ENCODE results near the gene OR2T34. TPM values are rescaled to one million over a fixed set of nuclear protein-coding genes. Genes with fewer than 3 reads are reported as not detected.
"Not testable (repeated sequence)": the region's sequence is repeated elsewhere in the genome, so short reads cannot be mapped to it uniquely, and the experiment has no call there.

Gene OR2T34, protein sequence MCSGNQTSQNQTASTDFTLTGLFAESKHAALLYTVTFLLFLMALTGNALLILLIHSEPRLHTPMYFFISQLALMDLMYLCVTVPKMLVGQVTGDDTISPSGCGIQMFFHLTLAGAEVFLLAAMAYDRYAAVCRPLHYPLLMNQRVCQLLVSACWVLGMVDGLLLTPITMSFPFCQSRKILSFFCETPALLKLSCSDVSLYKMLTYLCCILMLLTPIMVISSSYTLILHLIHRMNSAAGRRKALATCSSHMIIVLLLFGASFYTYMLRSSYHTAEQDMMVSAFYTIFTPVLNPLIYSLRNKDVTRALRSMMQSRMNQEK
- polyA plus RNA-seq (2013, experiment 1 of 2), result not detected
- polyA plus RNA-seq (2013, experiment 2 of 2), result not detected

DNA sequence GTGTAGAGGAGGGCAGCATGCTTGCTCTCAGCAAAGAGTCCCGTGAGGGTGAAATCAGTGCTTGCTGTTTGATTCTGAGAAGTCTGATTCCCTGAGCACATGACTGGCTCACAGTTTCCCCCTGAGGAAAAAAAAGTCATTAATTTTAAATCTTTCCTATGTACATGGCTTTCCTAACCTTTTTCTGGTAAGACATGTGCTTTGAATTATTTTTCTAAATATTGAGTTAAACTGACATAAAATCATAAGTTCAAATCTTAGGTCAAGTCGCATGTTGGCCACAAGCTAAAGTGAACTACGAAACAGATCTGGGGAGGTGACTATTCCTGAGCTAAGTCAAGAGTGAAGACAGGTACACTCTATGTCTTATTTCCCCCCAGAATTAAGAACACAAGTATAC, at the start of gene OR2T34:
Gene OR2T34, minus strand, starts transcription at position 101 of the 400 bp plus-strand sequence. Its CDS starts 0 bp downstream, at position 101.
- not testable (repeated sequence) for H3K4me1 ChIP-seq (ENCODE audit: control insufficient read depth, insufficient read depth, low read length, poor library complexity, severe bottlenecking); H3K36me3 ChIP-seq (ENCODE audit: control insufficient read depth, insufficient read depth, low read length); H3K4me3 ChIP-seq (ENCODE audit: extremely low read depth, insufficient read depth, low read length, poor library complexity, severe bottlenecking); H3K27ac ChIP-seq (ENCODE audit: low read depth, low read length, severe bottlenecking)
- peaks cover 11% of the 10 kb centered on the region for H3K9me3 ChIP-seq (ENCODE audit: control insufficient read depth, low read length)
- 100% methylated on average over 1 of the region's 3 CpGs; no CpG with 5 or more reads in 1 of the 2 experiments for WGBS, 2 experiments (ENCODE audit: insufficient coverage in 2 of 2)

DNA sequence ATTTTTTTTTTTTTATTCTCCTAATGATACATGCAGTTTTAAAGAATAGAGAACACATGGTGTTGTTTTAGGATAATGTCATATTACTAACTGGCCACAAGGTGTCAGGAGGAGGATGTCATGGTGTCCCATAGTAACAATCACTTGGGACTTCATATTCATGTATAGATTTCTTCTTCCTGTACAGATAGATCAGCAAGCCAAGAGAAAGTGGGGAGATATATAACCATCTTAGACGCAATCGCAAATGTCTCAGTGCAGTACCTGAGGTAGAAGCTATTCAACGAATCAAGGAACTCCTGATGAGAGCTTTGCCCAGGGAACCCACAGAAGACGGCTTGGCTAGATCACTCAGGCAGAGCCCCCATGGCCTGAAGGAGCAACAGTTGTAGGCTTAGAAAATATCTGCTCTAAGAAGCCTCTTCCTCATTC, 48.0 kb upstream of the OR2T34 start:
- no peak overlapping the region for H3K4me3 ChIP-seq (ENCODE audit: extremely low read depth, insufficient read depth, low read length, poor library complexity, severe bottlenecking)
- no peaks in the 10 kb centered on the region for H3K4me1 ChIP-seq (ENCODE audit: control insufficient read depth, insufficient read depth, low read length, poor library complexity, severe bottlenecking)
- H3K27ac ChIP-seq (ENCODE audit: low read depth, low read length, severe bottlenecking), result no peak overlapping the region
- peaks cover 50% of the 10 kb centered on the region for H3K9me3 ChIP-seq (ENCODE audit: control insufficient read depth, low read length)
- no peaks in the 10 kb centered on the region for H3K36me3 ChIP-seq (ENCODE audit: control insufficient read depth, insufficient read depth, low read length)
- WGBS, 2 experiments (ENCODE audit: insufficient coverage in 2 of 2), result 85 to 93% methylated on average over 3 to 4 of the region's 4 CpGs

DNA sequence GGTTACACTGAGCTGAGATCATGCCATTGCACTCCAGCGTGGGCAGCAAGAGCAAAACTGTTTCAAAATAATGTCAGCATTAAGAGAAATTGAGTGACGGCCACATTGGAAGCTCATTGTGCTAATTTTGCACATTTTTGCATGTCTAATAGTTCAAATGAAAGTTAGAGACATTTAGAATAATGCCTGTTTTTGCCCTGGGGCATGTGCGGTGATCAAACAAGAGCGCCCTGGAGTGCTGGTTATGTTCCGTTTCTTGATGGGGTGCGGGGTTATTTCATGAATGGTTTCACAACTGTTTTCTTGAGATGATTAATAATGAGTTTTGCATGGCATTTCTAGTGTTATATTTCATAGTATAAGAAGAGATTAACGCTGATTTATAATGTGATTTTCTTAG, 47.2 kb upstream of the OR2T34 start:
- H3K4me3 ChIP-seq (ENCODE audit: extremely low read depth, insufficient read depth, low read length, poor library complexity, severe bottlenecking), result no peak overlapping the region
- peaks cover 47% of the 10 kb centered on the region for H3K9me3 ChIP-seq (ENCODE audit: control insufficient read depth, low read length)
- H3K27ac ChIP-seq (ENCODE audit: low read depth, low read length, severe bottlenecking), result no peak overlapping the region
- H3K4me1 ChIP-seq (ENCODE audit: control insufficient read depth, insufficient read depth, low read length, poor library complexity, severe bottlenecking), result no peaks in the 10 kb centered on the region
- 70 to 75% methylated on average over 4 to 6 of the region's 7 CpGs for WGBS, 2 experiments (ENCODE audit: insufficient coverage in 2 of 2)
- no peaks in the 10 kb centered on the region for H3K36me3 ChIP-seq (ENCODE audit: control insufficient read depth, insufficient read depth, low read length)

DNA sequence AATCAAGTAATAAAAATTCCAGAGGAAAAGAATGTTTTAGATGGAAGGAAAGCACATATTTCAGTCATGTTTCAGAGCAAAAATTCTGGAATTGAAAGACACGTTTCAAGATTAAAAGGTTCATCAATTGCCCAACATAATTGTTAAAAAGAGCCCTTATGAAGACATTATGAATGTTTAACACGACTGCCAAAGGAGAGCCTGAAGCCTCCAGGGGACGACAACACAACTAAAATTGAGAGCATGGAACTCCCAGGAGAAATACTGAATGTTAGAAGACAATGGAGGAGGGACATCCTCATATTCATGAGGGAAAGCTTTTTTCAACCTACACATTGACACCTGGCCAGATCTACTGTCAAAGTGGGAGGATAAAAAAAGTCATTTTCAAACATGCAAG, 44.3 kb upstream of the OR2T34 start:
- WGBS, 2 experiments (ENCODE audit: insufficient coverage in 2 of 2), result 0% methylated on average over 1 to 2 of the region's 3 CpGs
- Histone ChIP-seq H3K36me3 (ENCODE audit: control insufficient read depth, insufficient read depth, low read length) (no peaks in the 10 kb centered on the region), H3K4me1 (ENCODE audit: control insufficient read depth, insufficient read depth, low read length, poor library complexity, severe bottlenecking) (no peaks in the 10 kb centered on the region), H3K4me3 (ENCODE audit: extremely low read depth, insufficient read depth, low read length, poor library complexity, severe bottlenecking) (no peak overlapping the region), H3K27ac (ENCODE audit: low read depth, low read length, severe bottlenecking) (no peak overlapping the region), H3K9me3 (ENCODE audit: control insufficient read depth, low read length) (peaks cover 51% of the 10 kb centered on the region)

DNA sequence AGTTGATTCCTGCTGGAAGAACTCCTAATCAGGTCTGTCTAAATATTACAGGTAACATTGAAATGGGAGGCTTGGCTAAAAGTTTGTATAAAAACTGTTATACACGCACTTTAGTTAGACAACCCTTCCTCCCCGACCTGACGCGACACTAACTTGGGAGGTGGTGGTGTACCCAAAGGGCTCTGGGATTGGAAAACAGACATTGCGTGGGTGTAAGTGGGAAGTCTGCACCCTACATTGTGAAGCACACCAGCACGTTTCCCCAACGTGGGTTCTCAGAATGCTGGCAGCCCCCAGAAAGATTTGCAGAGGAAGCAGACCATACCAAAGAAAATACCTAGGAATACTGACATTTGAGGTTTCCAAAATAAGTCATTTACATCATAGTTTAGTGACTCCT, 43.6 kb upstream of the OR2T34 start:
- no peaks in the 10 kb centered on the region for H3K4me1 ChIP-seq (ENCODE audit: control insufficient read depth, insufficient read depth, low read length, poor library complexity, severe bottlenecking)
- H3K4me3 ChIP-seq (ENCODE audit: extremely low read depth, insufficient read depth, low read length, poor library complexity, severe bottlenecking), result no peak overlapping the region
- H3K27ac ChIP-seq (ENCODE audit: low read depth, low read length, severe bottlenecking), result no peak overlapping the region
- WGBS, 2 experiments (ENCODE audit: insufficient coverage in 2 of 2), result 66 to 73% methylated on average over 5 to 7 of the region's 7 CpGs
- H3K36me3 ChIP-seq (ENCODE audit: control insufficient read depth, insufficient read depth, low read length), result no peaks in the 10 kb centered on the region
- peaks cover 58% of the 10 kb centered on the region for H3K9me3 ChIP-seq (ENCODE audit: control insufficient read depth, low read length)

DNA sequence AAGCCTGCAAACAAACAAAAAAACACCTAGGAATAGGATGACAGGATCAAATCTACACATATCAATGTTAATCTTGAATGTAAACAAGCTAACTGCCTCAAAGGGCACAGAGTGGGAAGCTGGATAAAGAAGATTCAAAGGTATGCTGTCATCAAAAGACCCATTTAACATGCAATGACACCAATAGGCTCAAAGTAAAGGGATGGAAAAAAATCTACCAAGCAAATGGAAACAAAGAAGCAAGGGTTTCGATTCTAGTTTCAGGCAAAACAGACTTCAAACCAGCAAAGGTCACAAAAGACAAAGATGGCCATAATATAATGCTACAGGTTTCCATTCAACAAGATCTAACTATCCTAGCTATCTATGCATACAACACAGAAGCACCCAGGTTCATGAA, 39.2 kb upstream of the OR2T34 start:
- Histone ChIP-seq H3K4me1 (ENCODE audit: control insufficient read depth, insufficient read depth, low read length, poor library complexity, severe bottlenecking) (no peaks in the 10 kb centered on the region), H3K36me3 (ENCODE audit: control insufficient read depth, insufficient read depth, low read length) (no peaks in the 10 kb centered on the region), H3K4me3 (ENCODE audit: extremely low read depth, insufficient read depth, low read length, poor library complexity, severe bottlenecking) (no peak overlapping the region), H3K27ac (ENCODE audit: low read depth, low read length, severe bottlenecking) (no peak overlapping the region), H3K9me3 (ENCODE audit: control insufficient read depth, low read length) (peaks cover 75% of the 10 kb centered on the region)
- 60% methylated on average over 1 of the region's 1 CpG; no CpG with 5 or more reads in 1 of the 2 experiments for WGBS, 2 experiments (ENCODE audit: insufficient coverage in 2 of 2)

DNA sequence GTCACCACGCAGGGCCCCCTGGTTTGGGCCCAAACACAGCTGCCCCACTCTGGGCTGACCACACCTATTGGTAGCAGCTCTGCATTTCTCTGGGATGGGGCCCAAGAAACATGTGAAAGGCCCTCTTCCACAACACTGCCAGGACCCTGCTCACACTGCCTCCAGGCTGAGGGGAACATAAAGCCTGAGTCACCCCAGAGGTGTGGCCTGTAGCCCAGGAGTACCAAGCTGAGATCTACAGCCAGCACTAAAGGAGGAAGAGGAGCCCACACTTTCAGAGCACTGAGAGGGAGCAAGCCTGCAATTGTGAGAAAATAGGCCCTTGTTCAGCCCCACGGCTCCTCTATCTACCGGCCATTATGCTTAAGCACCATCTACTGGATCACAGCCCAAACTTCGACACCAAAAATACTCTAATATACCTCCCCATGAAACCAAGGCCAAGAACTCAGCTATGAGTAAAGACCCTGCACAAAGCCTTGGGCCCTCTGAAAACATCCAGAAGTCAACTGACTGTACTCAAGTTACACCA, 37.4 kb upstream of the OR2T34 start:
- WGBS, 2 experiments (ENCODE audit: insufficient coverage in 2 of 2), result 77 to 86% methylated on average over 2 to 3 of the region's 4 CpGs

DNA sequence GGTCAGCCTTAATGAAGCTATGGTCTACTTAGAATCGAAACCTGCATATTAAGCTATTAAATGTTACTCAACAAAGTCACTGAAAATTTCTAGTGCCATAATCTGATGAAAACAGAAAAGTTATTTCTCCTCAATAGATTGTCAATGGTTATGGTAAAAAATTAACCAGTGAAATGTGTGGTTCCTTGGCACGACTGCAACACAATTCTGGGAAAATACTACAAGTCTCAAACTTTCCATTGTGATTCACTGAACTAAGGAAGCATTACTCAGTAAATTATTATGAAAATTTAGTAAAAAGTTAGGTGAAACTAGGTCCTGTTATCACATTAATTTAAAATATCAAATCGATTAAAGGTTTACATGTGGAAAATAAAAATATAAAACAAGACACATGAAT, 35.7 kb upstream of the OR2T34 start:
- WGBS, 2 experiments (ENCODE audit: insufficient coverage in 2 of 2), result no CpG with 5 or more reads among the region's 3 CpGs
- H3K9me3 ChIP-seq (ENCODE audit: control insufficient read depth, low read length), result peaks cover 67% of the 10 kb centered on the region
- H3K4me1 ChIP-seq (ENCODE audit: control insufficient read depth, insufficient read depth, low read length, poor library complexity, severe bottlenecking), result no peaks in the 10 kb centered on the region

More for the DNA sequence above, 37.4 kb upstream of the OR2T34 start:
- peaks cover 66% of the 10 kb centered on the region for H3K9me3 ChIP-seq (ENCODE audit: control insufficient read depth, low read length)
- H3K4me1 ChIP-seq (ENCODE audit: control insufficient read depth, insufficient read depth, low read length, poor library complexity, severe bottlenecking), result no peaks in the 10 kb centered on the region
- H3K4me3 ChIP-seq (ENCODE audit: extremely low read depth, insufficient read depth, low read length, poor library complexity, severe bottlenecking), result no peak overlapping the region
- no peaks in the 10 kb centered on the region for H3K36me3 ChIP-seq (ENCODE audit: control insufficient read depth, insufficient read depth, low read length)
- no peak overlapping the region for H3K27ac ChIP-seq (ENCODE audit: low read depth, low read length, severe bottlenecking)

DNA sequence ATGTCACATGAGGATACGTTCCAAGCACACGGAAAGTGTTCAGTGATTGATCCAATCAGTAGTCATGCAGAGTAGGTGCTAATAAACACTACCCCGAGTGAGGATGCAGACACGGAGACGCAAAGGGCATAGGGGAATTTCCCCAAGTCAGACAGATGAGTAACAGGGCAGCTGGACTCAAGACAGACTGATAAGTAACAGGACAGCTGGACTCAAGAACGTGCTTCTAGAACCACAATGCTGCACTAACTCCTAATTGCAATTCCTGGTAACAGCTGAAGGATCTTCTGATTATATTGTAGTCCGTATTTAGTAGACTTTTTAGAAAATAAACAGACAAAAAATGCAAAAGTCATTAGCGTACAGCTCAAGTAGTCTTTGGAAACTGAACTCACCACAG, 24.8 kb upstream of the OR2T34 start:
- H3K4me3 ChIP-seq (ENCODE audit: extremely low read depth, insufficient read depth, low read length, poor library complexity, severe bottlenecking), result no peak overlapping the region
- no peak overlapping the region for H3K27ac ChIP-seq (ENCODE audit: low read depth, low read length, severe bottlenecking)
- 60 to 77% methylated on average over 6 of the region's 8 CpGs for WGBS, 2 experiments (ENCODE audit: insufficient coverage in 2 of 2)
- H3K9me3 ChIP-seq (ENCODE audit: control insufficient read depth, low read length), result peaks cover 33% of the 10 kb centered on the region
- H3K4me1 ChIP-seq (ENCODE audit: control insufficient read depth, insufficient read depth, low read length, poor library complexity, severe bottlenecking), result no peaks in the 10 kb centered on the region
- no peaks in the 10 kb centered on the region for H3K36me3 ChIP-seq (ENCODE audit: control insufficient read depth, insufficient read depth, low read length)

More for the DNA sequence above, 35.7 kb upstream of the OR2T34 start:
- H3K4me3 ChIP-seq (ENCODE audit: extremely low read depth, insufficient read depth, low read length, poor library complexity, severe bottlenecking), result no peak overlapping the region
- no peak overlapping the region for H3K27ac ChIP-seq (ENCODE audit: low read depth, low read length, severe bottlenecking)
- no peaks in the 10 kb centered on the region for H3K36me3 ChIP-seq (ENCODE audit: control insufficient read depth, insufficient read depth, low read length)

DNA sequence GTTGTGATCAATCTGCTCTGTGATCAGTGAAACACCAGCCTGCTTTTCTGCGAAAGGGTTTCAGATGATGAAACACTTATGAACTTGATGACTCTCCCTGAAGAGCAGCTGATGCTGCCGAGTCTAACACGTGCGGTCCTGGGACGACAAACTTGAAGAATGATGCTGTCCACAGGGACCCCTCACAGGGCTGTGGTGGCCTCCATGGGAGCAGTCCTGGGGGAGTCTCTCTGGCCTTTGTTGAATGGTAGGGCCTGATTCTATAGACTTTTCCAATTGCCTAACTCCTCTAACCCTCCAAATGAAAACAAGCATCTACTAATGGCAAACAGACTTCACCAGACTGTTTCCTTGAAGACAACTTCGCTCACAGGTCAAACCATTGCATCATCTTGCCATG, 23.0 kb upstream of the OR2T34 start, which contains the start of gene OR2T10:
Gene OR2T10, minus strand, starts transcription at position 112 of the 400 bp plus-strand sequence. CDS start 3,932 bp downstream, outside the sequence.
- 88 to 95% methylated on average over 4 to 5 of the region's 6 CpGs for WGBS, 2 experiments (ENCODE audit: insufficient coverage in 2 of 2)
- Histone ChIP-seq H3K27ac (ENCODE audit: low read depth, low read length, severe bottlenecking) (no peak within 1 kb of the TSS), H3K36me3 (ENCODE audit: control insufficient read depth, insufficient read depth, low read length) (no peaks in the 10 kb centered on the region), H3K4me3 (ENCODE audit: extremely low read depth, insufficient read depth, low read length, poor library complexity, severe bottlenecking) (no peak within 1 kb of the TSS), H3K4me1 (ENCODE audit: control insufficient read depth, insufficient read depth, low read length, poor library complexity, severe bottlenecking) (no peaks in the 10 kb centered on the region), H3K9me3 (ENCODE audit: control insufficient read depth, low read length) (peaks cover 31% of the 10 kb centered on the region)

DNA sequence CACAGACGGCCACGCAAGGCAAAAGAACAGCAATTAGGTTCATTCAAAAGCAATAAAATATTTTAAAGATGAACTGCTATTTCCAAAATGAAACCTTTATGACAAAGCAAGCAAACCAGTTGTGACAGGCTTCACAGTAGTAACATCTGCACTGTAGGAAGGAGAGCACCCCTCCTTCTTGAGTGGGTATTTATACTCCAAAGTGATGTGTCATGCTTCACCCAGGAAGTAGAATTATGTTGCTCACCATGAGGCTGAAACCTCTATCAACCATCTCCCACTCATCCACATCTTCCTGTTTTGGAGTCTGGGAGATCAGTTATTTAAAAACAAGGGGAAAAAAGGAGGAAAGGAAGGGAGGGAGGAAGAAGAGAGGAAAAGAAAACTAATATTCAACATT, 22.1 kb upstream of the OR2T34 start:
- Histone ChIP-seq H3K4me1 (ENCODE audit: control insufficient read depth, insufficient read depth, low read length, poor library complexity, severe bottlenecking) (no peaks in the 10 kb centered on the region), H3K27ac (ENCODE audit: low read depth, low read length, severe bottlenecking) (no peak overlapping the region), H3K36me3 (ENCODE audit: control insufficient read depth, insufficient read depth, low read length) (no peaks in the 10 kb centered on the region), H3K4me3 (ENCODE audit: extremely low read depth, insufficient read depth, low read length, poor library complexity, severe bottlenecking) (no peak overlapping the region), H3K9me3 (ENCODE audit: control insufficient read depth, low read length) (peaks cover 27% of the 10 kb centered on the region)
- WGBS, 2 experiments (ENCODE audit: insufficient coverage in 2 of 2), result no CpG with 5 or more reads among the region's 2 CpGs
